ENCODE data around the gene CDH13.

DNA sequence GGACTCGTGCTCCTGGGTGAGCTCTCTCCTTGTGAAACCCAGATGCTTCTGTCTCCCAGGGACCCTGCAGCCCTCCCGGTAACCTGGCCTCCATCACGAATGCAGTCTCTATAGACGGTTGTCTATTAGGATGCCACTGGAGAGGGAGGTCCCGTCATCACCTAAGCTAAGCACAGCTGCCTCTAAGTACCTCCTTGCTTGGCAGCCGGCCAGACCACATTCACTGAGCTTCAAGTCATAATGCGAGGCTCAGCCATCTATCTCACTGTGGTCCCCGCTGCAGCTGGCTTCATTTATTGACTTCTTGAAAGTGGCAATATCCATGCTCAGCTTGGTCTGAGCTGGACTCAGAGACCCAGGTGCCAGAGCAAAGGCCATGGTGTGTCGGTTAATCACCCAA, 1106.5 kb downstream of the CDH13 start:
- TF ChIP-seq HDAC2 (IDR thresholded peaks at IDR 0.05; ENCODE audit: borderline replicate concordance in 1 of 2, low read depth in 2 of 2, low read length in 2 of 2), result no peak
- no peak for TF ChIP-seq TCF12 (IDR thresholded peaks at IDR 0.05; ENCODE audit: low read depth, low read length)
- TF ChIP-seq SP1 (IDR thresholded peaks at IDR 0.05; ENCODE audit: low read depth, low read length), result no peak
